H1 (cell line): ENCODE measurements around the gene PNMA6E.

Source experiments
- BRCA1 ChIP-seq: IDR thresholded peaks from 2 replicates; pipeline ENCODE4 v1.6.1; 2012; ENCODE audit warnings: low read depth, low read length, improper control_type of control experiment
- EP300 ChIP-seq, 2 experiments: IDR thresholded peaks; 1 replicate in 1 of 2; 2 replicates in 1 of 2; pipeline ENCODE4 v1.6.1; 2011 to 2012; ENCODE audit warnings: low read depth in 2 of 2, low read length in 2 of 2, mild to moderate bottlenecking in 2 of 2, borderline replicate concordance in 1 of 2, inconsistent platforms in 1 of 2, moderate library complexity in 1 of 2
- NRF1 ChIP-seq: IDR thresholded peaks from 2 replicates; pipeline ENCODE4 v1.6.1; 2011; ENCODE audit warnings: mild to moderate bottlenecking, low read depth, low read length, improper control_type of control experiment
- POLR2A ChIP-seq, 2 experiments: IDR thresholded peaks; 1 replicate in 1 of 2; 2 replicates in 1 of 2; pipeline ENCODE4 v1.6.1; 2011; ENCODE audit warnings: low read depth in 2 of 2, low read length in 2 of 2, mild to moderate bottlenecking in 2 of 2; ENCODE audit errors: control extremely low read depth in 1 of 2
- POLR2AphosphoS5 ChIP-seq: IDR thresholded peaks from 2 replicates; pipeline ENCODE4 v1.6.1; 2011; ENCODE audit warnings: low read depth, low read length
- RBBP5 ChIP-seq: IDR thresholded peaks from 2 replicates; pipeline ENCODE4 v1.7.1; 2012; ENCODE audit warnings: low read depth, mild to moderate bottlenecking, inconsistent platforms, low read length, moderate library complexity, borderline replicate concordance
- SAP30 ChIP-seq: fragments of 300-600 bp; sonication (generic); IDR thresholded peaks from 2 replicates; pipeline ENCODE4 v1.7.1; 2012; ENCODE audit warnings: low read length, moderate library complexity, mild to moderate bottlenecking, inconsistent platforms; ENCODE audit not compliant: insufficient read depth, insufficient replicate concordance
- SIN3A ChIP-seq, 2 experiments: IDR thresholded peaks in 1 of 2; conservative IDR thresholded peaks in 1 of 2; 2 replicates each; pipeline ENCODE4 v1.6.1; 2011 to 2012; ENCODE audit warnings: low read length in 2 of 2, improper control_type of control experiment in 1 of 2, low read depth in 1 of 2, mild to moderate bottlenecking in 1 of 2
- SRF ChIP-seq: IDR thresholded peaks from 2 replicates; pipeline ENCODE4 v1.6.1; 2011; ENCODE audit warnings: mild to moderate bottlenecking, low read depth, low read length, moderate library complexity
- SUZ12 ChIP-seq: fragments of 200-600 bp; sonication (generic); IDR thresholded peaks from 2 replicates; pipeline ENCODE4 v1.6.1; 2012; ENCODE audit warnings: mild to moderate bottlenecking, inconsistent platforms, low read length, moderate library complexity, mixed read lengths
- ZNF274 ChIP-seq: IDR thresholded peaks from 2 replicates; pipeline ENCODE4 v1.7.0; 2012; ENCODE audit warnings: low read length, borderline replicate concordance; ENCODE audit errors: extremely low read depth
- TF ChIP-seq, protein P1 (sequence below): IDR thresholded peaks from 2 replicates; pipeline ENCODE4 v1.6.1; 2012; ENCODE audit warnings: low read length, inconsistent platforms
- TF ChIP-seq, protein P2 (sequence below), 3 experiments: IDR thresholded peaks; 1 replicate in 2 of 3; 2 replicates in 1 of 3; pipeline versions ENCODE4 v1.5.1 to v1.6.1; 2011; ENCODE audit warnings: low read length in 3 of 3, mild to moderate bottlenecking in 3 of 3, inconsistent platforms in 2 of 3, low read depth in 1 of 3, moderate library complexity in 1 of 3; ENCODE audit not compliant: insufficient read depth in 1 of 3; ENCODE audit errors: control extremely low read depth in 1 of 3

DNA sequence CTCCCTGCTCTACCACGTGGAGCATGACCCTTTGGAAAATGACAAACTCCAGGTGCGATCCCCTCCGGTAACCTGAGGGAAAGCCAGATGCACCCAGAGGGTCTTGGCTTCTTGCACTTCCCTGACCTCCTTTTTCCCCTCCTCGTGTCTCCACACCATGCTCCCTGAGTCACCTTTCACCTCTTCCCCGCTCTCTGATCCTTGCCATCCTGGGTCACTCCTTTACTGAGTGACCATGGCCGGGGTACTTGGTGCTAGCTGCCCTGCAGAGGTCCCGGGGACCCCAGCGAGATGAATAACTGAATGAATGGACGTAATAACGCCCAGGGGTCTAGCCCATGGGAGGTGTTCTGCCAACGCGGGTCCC, 9.7 kb upstream of the PNMA6E start:
- TF ChIP-seq POLR2A (IDR thresholded peaks at IDR 0.05; ENCODE audit: control extremely low read depth in 1 of 2, low read depth in 2 of 2, low read length in 2 of 2) (no peak), SAP30 (no peak), SRF (no peak), RBBP5 (no peak), NRF1 (no peak), SIN3A (conservative IDR thresholded peaks at IDR 0.05 in 1 of 2, IDR thresholded peaks at IDR 0.05 in 1 of 2; ENCODE audit: low read depth in 1 of 2, low read length in 2 of 2) (no peak), EP300 (IDR thresholded peaks at IDR 0.05; ENCODE audit: borderline replicate concordance in 1 of 2, low read depth in 2 of 2, low read length in 2 of 2) (no peak), BRCA1 (no peak), POLR2AphosphoS5 (no peak), ZNF274 (no peak), SUZ12 (no peak)
- TF ChIP-seq, protein P1, sequence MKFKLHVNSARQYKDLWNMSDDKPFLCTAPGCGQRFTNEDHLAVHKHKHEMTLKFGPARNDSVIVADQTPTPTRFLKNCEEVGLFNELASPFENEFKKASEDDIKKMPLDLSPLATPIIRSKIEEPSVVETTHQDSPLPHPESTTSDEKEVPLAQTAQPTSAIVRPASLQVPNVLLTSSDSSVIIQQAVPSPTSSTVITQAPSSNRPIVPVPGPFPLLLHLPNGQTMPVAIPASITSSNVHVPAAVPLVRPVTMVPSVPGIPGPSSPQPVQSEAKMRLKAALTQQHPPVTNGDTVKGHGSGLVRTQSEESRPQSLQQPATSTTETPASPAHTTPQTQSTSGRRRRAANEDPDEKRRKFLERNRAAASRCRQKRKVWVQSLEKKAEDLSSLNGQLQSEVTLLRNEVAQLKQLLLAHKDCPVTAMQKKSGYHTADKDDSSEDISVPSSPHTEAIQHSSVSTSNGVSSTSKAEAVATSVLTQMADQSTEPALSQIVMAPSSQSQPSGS: no peak
- TF ChIP-seq, protein P2, sequence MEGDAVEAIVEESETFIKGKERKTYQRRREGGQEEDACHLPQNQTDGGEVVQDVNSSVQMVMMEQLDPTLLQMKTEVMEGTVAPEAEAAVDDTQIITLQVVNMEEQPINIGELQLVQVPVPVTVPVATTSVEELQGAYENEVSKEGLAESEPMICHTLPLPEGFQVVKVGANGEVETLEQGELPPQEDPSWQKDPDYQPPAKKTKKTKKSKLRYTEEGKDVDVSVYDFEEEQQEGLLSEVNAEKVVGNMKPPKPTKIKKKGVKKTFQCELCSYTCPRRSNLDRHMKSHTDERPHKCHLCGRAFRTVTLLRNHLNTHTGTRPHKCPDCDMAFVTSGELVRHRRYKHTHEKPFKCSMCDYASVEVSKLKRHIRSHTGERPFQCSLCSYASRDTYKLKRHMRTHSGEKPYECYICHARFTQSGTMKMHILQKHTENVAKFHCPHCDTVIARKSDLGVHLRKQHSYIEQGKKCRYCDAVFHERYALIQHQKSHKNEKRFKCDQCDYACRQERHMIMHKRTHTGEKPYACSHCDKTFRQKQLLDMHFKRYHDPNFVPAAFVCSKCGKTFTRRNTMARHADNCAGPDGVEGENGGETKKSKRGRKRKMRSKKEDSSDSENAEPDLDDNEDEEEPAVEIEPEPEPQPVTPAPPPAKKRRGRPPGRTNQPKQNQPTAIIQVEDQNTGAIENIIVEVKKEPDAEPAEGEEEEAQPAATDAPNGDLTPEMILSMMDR (IDR thresholded peaks at IDR 0.05; ENCODE audit: control extremely low read depth in 1 of 3, insufficient read depth in 1 of 3, low read depth in 1 of 3, low read length in 3 of 3): no peak
